ENCODE measurements around the gene SS18.

GRCh38 chr18:26071020-26071419 lies 19.4 kb downstream of the SS18 start:
- TF ChIP-seq EZH2 (IDR thresholded peaks at IDR 0.05; ENCODE audit: borderline replicate concordance, insufficient read depth, low read depth, low read length, poor library complexity, severe bottlenecking) (no peak), CTCF (IDR thresholded peaks at IDR 0.05) (no peak)

Measured in B cell (primary cell).